HEK293 (cell line): ENCODE data around the gene IL2RA.

Experiments
- ATF2 ChIP-seq: fragments of 450-650 bp; formaldehyde crosslinking; IDR thresholded peaks from 2 replicates; pipeline ENCODE4 v1.5.1; 2016; ENCODE audit warnings: missing biosample characterization, missing genetic modification characterization, low read depth
- KLF16 ChIP-seq: fragments of 450-650 bp; formaldehyde crosslinking; IDR thresholded peaks from 2 replicates; pipeline ENCODE4 v1.5.1; 2017; ENCODE audit warnings: missing biosample characterization, missing genetic modification characterization
- MYNN ChIP-seq: fragments of 450-650 bp; formaldehyde crosslinking; IDR thresholded peaks from 2 replicates; pipeline ENCODE4 v1.5.1; 2016; ENCODE audit warnings: missing biosample characterization, missing genetic modification characterization, borderline replicate concordance
- PATZ1 ChIP-seq: fragments of 450-650 bp; formaldehyde crosslinking; IDR thresholded peaks from 2 replicates; pipeline ENCODE4 v1.5.1; 2016; ENCODE audit warnings: missing biosample characterization, missing genetic modification characterization
- ZNF114 ChIP-seq: fragments of 450-650 bp; formaldehyde crosslinking; IDR thresholded peaks from 2 replicates; pipeline ENCODE4 v1.5.0; 2017; ENCODE audit warnings: missing biosample characterization, missing genetic modification characterization
- ZNF121 ChIP-seq: fragments of 450-650 bp; formaldehyde crosslinking; IDR thresholded peaks from 2 replicates; pipeline ENCODE4 v1.5.1; 2016; ENCODE audit warnings: missing biosample characterization, missing genetic modification characterization
- ZNF19 ChIP-seq: fragments of 450-650 bp; formaldehyde crosslinking; IDR thresholded peaks from 2 replicates; pipeline ENCODE4; 2016; ENCODE audit warnings: missing biosample characterization, missing genetic modification characterization, low read depth
- ZNF24 ChIP-seq: fragments of 450-650 bp; formaldehyde crosslinking; IDR thresholded peaks from 2 replicates; pipeline ENCODE4 v1.5.1; 2016; ENCODE audit warnings: missing biosample characterization, missing genetic modification characterization
- ZNF394 ChIP-seq: fragments of 450-650 bp; formaldehyde crosslinking; IDR thresholded peaks from 2 replicates; pipeline ENCODE4 v1.5.1; 2016; ENCODE audit warnings: missing biosample characterization, missing genetic modification characterization, mild to moderate bottlenecking, moderate library complexity, borderline replicate concordance
- ZNF423 ChIP-seq: fragments of 450-650 bp; formaldehyde crosslinking; IDR thresholded peaks from 2 replicates; pipeline ENCODE4 v1.5.1; 2016; ENCODE audit warnings: missing biosample characterization, missing genetic modification characterization
- ZNF629 ChIP-seq: fragments of 450-650 bp; formaldehyde crosslinking; IDR thresholded peaks from 2 replicates; pipeline ENCODE4 v1.5.1; 2017; ENCODE audit warnings: missing biosample characterization, missing genetic modification characterization
- TF ChIP-seq, protein P1 (sequence below): fragments of 450-650 bp; formaldehyde crosslinking; IDR thresholded peaks from 2 replicates; pipeline ENCODE4 v1.5.1; 2016; ENCODE audit warnings: missing biosample characterization, missing genetic modification characterization
- TF ChIP-seq, protein P2 (sequence below): fragments of 450-650 bp; formaldehyde crosslinking; IDR thresholded peaks from 2 replicates; pipeline ENCODE4 v1.5.1; 2016; ENCODE audit warnings: missing biosample characterization, missing genetic modification characterization

GRCh38 chr10:6022660-6023059 lies 39.5 kb downstream of the IL2RA start:
- TF ChIP-seq MYNN (no peak), ZNF629 (tag by site-specific recombination) (no peak), ZNF423 (no peak), ZNF394 (tag by site-specific recombination) (no peak), ATF2 (tag by site-specific recombination) (no peak), ZNF24 (tag by site-specific recombination) (no peak), ZNF114 (tag by site-specific recombination) (no peak), PATZ1 (tag by site-specific recombination) (no peak), ZNF121 (tag by site-specific recombination) (no peak), ZNF19 (tag by site-specific recombination) (no peak), KLF16 (tag by site-specific recombination) (no peak)
- TF ChIP-seq, protein P1, sequence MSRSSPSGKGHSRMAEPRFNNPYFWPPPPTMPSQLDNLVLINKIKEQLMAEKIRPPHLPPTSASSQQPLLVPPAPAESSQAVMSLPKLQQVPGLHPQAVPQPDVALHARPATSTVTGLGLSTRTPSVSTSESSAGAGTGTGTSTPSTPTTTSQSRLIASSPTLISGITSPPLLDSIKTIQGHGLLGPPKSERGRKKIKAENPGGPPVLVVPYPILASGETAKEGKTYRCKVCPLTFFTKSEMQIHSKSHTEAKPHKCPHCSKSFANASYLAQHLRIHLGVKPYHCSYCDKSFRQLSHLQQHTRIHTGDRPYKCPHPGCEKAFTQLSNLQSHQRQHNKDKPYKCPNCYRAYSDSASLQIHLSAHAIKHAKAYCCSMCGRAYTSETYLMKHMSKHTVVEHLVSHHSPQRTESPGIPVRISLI, result no peak
- TF ChIP-seq, protein P2, sequence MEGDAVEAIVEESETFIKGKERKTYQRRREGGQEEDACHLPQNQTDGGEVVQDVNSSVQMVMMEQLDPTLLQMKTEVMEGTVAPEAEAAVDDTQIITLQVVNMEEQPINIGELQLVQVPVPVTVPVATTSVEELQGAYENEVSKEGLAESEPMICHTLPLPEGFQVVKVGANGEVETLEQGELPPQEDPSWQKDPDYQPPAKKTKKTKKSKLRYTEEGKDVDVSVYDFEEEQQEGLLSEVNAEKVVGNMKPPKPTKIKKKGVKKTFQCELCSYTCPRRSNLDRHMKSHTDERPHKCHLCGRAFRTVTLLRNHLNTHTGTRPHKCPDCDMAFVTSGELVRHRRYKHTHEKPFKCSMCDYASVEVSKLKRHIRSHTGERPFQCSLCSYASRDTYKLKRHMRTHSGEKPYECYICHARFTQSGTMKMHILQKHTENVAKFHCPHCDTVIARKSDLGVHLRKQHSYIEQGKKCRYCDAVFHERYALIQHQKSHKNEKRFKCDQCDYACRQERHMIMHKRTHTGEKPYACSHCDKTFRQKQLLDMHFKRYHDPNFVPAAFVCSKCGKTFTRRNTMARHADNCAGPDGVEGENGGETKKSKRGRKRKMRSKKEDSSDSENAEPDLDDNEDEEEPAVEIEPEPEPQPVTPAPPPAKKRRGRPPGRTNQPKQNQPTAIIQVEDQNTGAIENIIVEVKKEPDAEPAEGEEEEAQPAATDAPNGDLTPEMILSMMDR, result no peak
